Sigmoid colon (tissue), 4 donors: ENCODE measurements around the gene ICAM4.

ENCODE experiments used
- CTCF ChIP-seq, 4 experiments: fragments of 450-650 bp in 3 of 4; fragments of 200-600 bp in 1 of 4; IDR thresholded peaks; one replicate each; pipeline ENCODE4 v1.5.1; 2016 to 2019; ENCODE audit warnings: antibody characterized with exemption in 4 of 4, mild to moderate bottlenecking in 3 of 4, moderate library complexity in 2 of 4
- EP300 ChIP-seq, 4 donors: sonication (generic); formaldehyde crosslinking; IDR thresholded peaks; one replicate each; pipeline ENCODE4 v1.6.1; 2017; ENCODE audit warnings: antibody characterized with exemption in 4 of 4
- POLR2A ChIP-seq, 2 donors: fragments of 450-650 bp; IDR thresholded peaks; one replicate each; pipeline ENCODE4 v1.6.1; 2016; ENCODE audit warnings: antibody characterized with exemption in 2 of 2, mild to moderate bottlenecking in 2 of 2, moderate library complexity in 2 of 2
- POLR2AphosphoS5 ChIP-seq, 4 donors: sonication (generic); formaldehyde crosslinking; IDR thresholded peaks; one replicate each; pipeline ENCODE4 v1.6.1; 2017; ENCODE audit warnings: antibody characterized with exemption in 4 of 4

- TF ChIP-seq CTCF (IDR thresholded peaks at IDR 0.05) = no peak
- no peak for TF ChIP-seq POLR2AphosphoS5 (IDR thresholded peaks at IDR 0.05)
- no peak for TF ChIP-seq EP300 (IDR thresholded peaks at IDR 0.05)
- no peak for TF ChIP-seq POLR2A (IDR thresholded peaks at IDR 0.05)
These were observed 2.0 kb downstream of the ICAM4 start for GRCh38 chr19:10288662-10289166.
